ENCODE measurements around the gene KIF21A. TPM values are rescaled to one million over a fixed set of nuclear protein-coding genes. Genes with fewer than 3 reads are reported as not detected.

KIF21A gene
- total RNA-seq, 4 donors from 2014 or later, result 2.4 to 32.0 (median 17.5) TPM

- Histone ChIP-seq H3K4me3 (no peak overlapping the region), H3K27me3 (no peaks in the 10 kb centered on the region), H3K27ac (no peak overlapping the region), H3K4me1 (no peaks in the 10 kb centered on the region), H3K36me3 (no peaks in the 10 kb centered on the region), H3K9me3 (no peaks in the 10 kb centered on the region)
- intact Hi-C loops (cut with DNase I; ENCODE audit: low total_unique reads), result no loop called here
- no peak for DNase-seq
- TF ChIP-seq POLR2A (IDR thresholded peaks at IDR 0.05), result no peak
- TF ChIP-seq, protein P1, sequence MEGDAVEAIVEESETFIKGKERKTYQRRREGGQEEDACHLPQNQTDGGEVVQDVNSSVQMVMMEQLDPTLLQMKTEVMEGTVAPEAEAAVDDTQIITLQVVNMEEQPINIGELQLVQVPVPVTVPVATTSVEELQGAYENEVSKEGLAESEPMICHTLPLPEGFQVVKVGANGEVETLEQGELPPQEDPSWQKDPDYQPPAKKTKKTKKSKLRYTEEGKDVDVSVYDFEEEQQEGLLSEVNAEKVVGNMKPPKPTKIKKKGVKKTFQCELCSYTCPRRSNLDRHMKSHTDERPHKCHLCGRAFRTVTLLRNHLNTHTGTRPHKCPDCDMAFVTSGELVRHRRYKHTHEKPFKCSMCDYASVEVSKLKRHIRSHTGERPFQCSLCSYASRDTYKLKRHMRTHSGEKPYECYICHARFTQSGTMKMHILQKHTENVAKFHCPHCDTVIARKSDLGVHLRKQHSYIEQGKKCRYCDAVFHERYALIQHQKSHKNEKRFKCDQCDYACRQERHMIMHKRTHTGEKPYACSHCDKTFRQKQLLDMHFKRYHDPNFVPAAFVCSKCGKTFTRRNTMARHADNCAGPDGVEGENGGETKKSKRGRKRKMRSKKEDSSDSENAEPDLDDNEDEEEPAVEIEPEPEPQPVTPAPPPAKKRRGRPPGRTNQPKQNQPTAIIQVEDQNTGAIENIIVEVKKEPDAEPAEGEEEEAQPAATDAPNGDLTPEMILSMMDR (IDR thresholded peaks at IDR 0.05), result no peak
Measured at GRCh38 chr12:39327965-39328364, 115.0 kb downstream of the KIF21A start.

- TF ChIP-seq, protein P1 (IDR thresholded peaks at IDR 0.05), result no peak
- TF ChIP-seq POLR2A (IDR thresholded peaks at IDR 0.05), result no peak
- DNase-seq, result no peak
- intact Hi-C loops (cut with DNase I; ENCODE audit: low total_unique reads), result no loop called here
- H3K4me1 ChIP-seq, result no peaks in the 10 kb centered on the region
- no peaks in the 10 kb centered on the region for H3K36me3 ChIP-seq
- no peak overlapping the region for H3K27ac ChIP-seq
- H3K9me3 ChIP-seq, result no peaks in the 10 kb centered on the region
- H3K27me3 ChIP-seq, result no peaks in the 10 kb centered on the region
- H3K4me3 ChIP-seq, result no peak overlapping the region
Measured at GRCh38 chr12:39327510-39327909, 115.4 kb downstream of the KIF21A start.

GRCh38 chr12:39319180-39319579, 123.7 kb downstream of the KIF21A start:
- TF ChIP-seq, protein P1 (IDR thresholded peaks at IDR 0.05), result no peak
- TF ChIP-seq POLR2A (IDR thresholded peaks at IDR 0.05), result no peak
- Histone ChIP-seq H3K4me1 (no peaks in the 10 kb centered on the region), H3K27ac (no peak overlapping the region), H3K36me3 (no peaks in the 10 kb centered on the region), H3K4me3 (no peak overlapping the region), H3K27me3 (no peaks in the 10 kb centered on the region), H3K9me3 (no peaks in the 10 kb centered on the region)
- DNase-seq, result no peak
- intact Hi-C loops (cut with DNase I; ENCODE audit: low total_unique reads), result no loop called here

- H3K4me1 ChIP-seq, result no peaks in the 10 kb centered on the region
- no peaks in the 10 kb centered on the region for H3K27me3 ChIP-seq
- no peak for DNase-seq
- no peaks in the 10 kb centered on the region for H3K9me3 ChIP-seq
- TF ChIP-seq, protein P1 (IDR thresholded peaks at IDR 0.05), result no peak
- no peak overlapping the region for H3K4me3 ChIP-seq
- H3K27ac ChIP-seq, result no peak overlapping the region
- intact Hi-C loops (cut with DNase I; ENCODE audit: low total_unique reads), result no loop called here
- no peaks in the 10 kb centered on the region for H3K36me3 ChIP-seq
Measured at GRCh38 chr12:39314547-39314946, 128.4 kb downstream of the KIF21A start.

DNA sequence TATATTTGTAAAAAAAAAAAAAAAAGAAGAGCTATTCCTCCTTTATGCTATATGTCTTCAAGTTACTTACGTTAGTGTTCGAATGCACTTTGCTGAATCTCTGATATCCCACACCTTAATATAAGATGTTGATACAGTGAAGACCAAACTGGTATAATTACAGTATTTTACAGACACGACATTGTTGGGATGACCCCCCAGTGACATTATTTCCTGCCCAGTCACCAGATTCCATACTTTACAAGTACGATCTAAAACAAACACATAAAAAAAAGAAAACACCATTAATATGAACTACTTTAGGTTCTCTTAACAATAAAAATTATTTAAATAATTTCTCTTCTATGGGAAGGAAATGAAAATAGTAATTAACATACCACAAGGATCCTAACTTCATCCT, 133.4 kb downstream of the KIF21A start:
- no peak for DNase-seq
- intact Hi-C loops (cut with DNase I; ENCODE audit: low total_unique reads), result no loop called here
- H3K4me1 ChIP-seq, result no peaks in the 10 kb centered on the region
- no peak overlapping the region for H3K4me3 ChIP-seq
- no peaks in the 10 kb centered on the region for H3K27me3 ChIP-seq
- no peaks in the 10 kb centered on the region for H3K36me3 ChIP-seq
- H3K27ac ChIP-seq, result no peak overlapping the region
- TF ChIP-seq POLR2A (IDR thresholded peaks at IDR 0.05), result no peak
- TF ChIP-seq, protein P1 (IDR thresholded peaks at IDR 0.05), result no peak
- H3K9me3 ChIP-seq, result no peaks in the 10 kb centered on the region
